Fibroblast of lung (primary cell): ENCODE measurements around the gene CFAP161.
A peak's percentile ranks its signal among the peaks of the same experiment; 100 is the strongest.

Experiments used
- EZH2 ChIP-seq: IDR thresholded peaks from 2 replicates; pipeline ENCODE4 v1.5.1; 2012; ENCODE audit warnings: low read length, control low read depth, mild to moderate bottlenecking; ENCODE audit errors: missing control alignments
- TF ChIP-seq, protein P1 (sequence below), 2 donors: IDR thresholded peaks in 1 of 2; conservative IDR thresholded peaks in 1 of 2; 1 replicate in 1 of 2; 2 replicates in 1 of 2; pipeline ENCODE4 v1.5.1; 2011 to 2012; ENCODE audit warnings: low read length in 2 of 2, control low read depth in 1 of 2, inconsistent platforms in 1 of 2, low read depth in 1 of 2, mild to moderate bottlenecking in 1 of 2

GRCh38 chr15:81163961-81164800, 30.1 kb downstream of the CFAP161 start:
- TF ChIP-seq, protein P1, sequence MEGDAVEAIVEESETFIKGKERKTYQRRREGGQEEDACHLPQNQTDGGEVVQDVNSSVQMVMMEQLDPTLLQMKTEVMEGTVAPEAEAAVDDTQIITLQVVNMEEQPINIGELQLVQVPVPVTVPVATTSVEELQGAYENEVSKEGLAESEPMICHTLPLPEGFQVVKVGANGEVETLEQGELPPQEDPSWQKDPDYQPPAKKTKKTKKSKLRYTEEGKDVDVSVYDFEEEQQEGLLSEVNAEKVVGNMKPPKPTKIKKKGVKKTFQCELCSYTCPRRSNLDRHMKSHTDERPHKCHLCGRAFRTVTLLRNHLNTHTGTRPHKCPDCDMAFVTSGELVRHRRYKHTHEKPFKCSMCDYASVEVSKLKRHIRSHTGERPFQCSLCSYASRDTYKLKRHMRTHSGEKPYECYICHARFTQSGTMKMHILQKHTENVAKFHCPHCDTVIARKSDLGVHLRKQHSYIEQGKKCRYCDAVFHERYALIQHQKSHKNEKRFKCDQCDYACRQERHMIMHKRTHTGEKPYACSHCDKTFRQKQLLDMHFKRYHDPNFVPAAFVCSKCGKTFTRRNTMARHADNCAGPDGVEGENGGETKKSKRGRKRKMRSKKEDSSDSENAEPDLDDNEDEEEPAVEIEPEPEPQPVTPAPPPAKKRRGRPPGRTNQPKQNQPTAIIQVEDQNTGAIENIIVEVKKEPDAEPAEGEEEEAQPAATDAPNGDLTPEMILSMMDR (conservative IDR thresholded peaks at IDR 0.05 in 1 of 2, IDR thresholded peaks at IDR 0.05 in 1 of 2; ENCODE audit: low read depth in 1 of 2, low read length in 2 of 2): peak; percentile 14 to 27
- TF ChIP-seq EZH2: no peak
